HCT116 (cell line): Measurements from ENCODE around the gene ECE1. TPM values are rescaled to one million over a fixed set of nuclear protein-coding genes. Genes with fewer than 3 reads are reported as not detected.

Experiments used
- ATAC-seq: fragments of 200-7000 bp; cut with Tn5 transposase; 2 replicates; pipeline ENCODE4 v1.9.1; 2020; ENCODE audit warnings: mild to moderate bottlenecking, moderate library complexity
- BruUV-seq: library from RNA; stranded (reverse); fragments of 400-500 nt; replicated peaks from 2 replicates; lab custom pipeline; 2021; lab: Mats Ljungman, UMichigan
- CTCF ChIA-PET: fragments of 300-600 bp; sonication (Branson Sonifier 250); formaldehyde crosslinking; loops from one replicate; lab custom pipeline; 2021; ENCODE audit warnings: antibody characterized with exemption; lab: Charles Lee
- POLR2A ChIA-PET: fragments of 300-600, 350-600 bp; sonication (Branson Sonifier 250); formaldehyde crosslinking; loops from one replicate; lab custom pipeline; 2021; ENCODE audit warnings: antibody characterized with exemption; lab: Charles Lee
- RAD21 ChIA-PET, 2 experiments: fragments of 300-600 bp; sonication (Branson Sonifier 250); formaldehyde crosslinking; loops; one replicate each; lab custom pipeline; 2023; ENCODE audit warnings: low total read pairs in 2 of 2; ENCODE audit not compliant: uncharacterized antibody in 2 of 2, unreplicated experiment in 2 of 2, low non-redundant PET in 1 of 2; lab: Charles Lee
- DNase-seq: peaks from one replicate; pipeline ENCODE4 v3.0.0-alpha.2; 2010; ENCODE audit warnings: low read depth, low spot score
- H2AFZ ChIP-seq: fragments of 200-600 bp; shearing (Covaris generic), sonication (generic); 2 replicates; pipeline ENCODE4 v1.6.1; 2017; ENCODE audit warnings: low read depth, mixed run types, mixed read lengths, antibody characterized with exemption, low read length; ENCODE audit not compliant: poor library complexity, severe bottlenecking
- H3K27ac ChIP-seq: 2 replicates; pipeline ENCODE4 v1.5.1; 2012; ENCODE audit warnings: low read depth, low read length
- H3K27me3 ChIP-seq: fragments of 200-600 bp; sonication (generic); 2 replicates; pipeline ENCODE4 v1.6.1; 2016; ENCODE audit warnings: mixed run types, low read length, mixed read lengths; ENCODE audit not compliant: insufficient read depth
- H3K36me3 ChIP-seq, 2 experiments: fragments of 200-500 bp in 1 of 2; fragments of 200-600 bp in 1 of 2; sonication (Bioruptor generic) in 1 of 2; sonication (generic) in 1 of 2; 2 replicates each; pipeline versions ENCODE4 v1.5.1 to v1.6.1; 2014 to 2016; ENCODE audit warnings: low read length in 2 of 2, inconsistent platforms in 1 of 2, mixed read lengths in 1 of 2, mixed run types in 1 of 2; ENCODE audit not compliant: insufficient read depth in 2 of 2, control insufficient read depth in 1 of 2
- H3K4me1 ChIP-seq, 2 experiments: fragments of 200-600 bp in 1 of 2; sonication (generic) in 1 of 2; 2 replicates each; pipeline versions ENCODE4 v1.5.1 to v1.6.1; 2012 to 2017; ENCODE audit warnings: low read length in 2 of 2, inconsistent platforms in 1 of 2, mild to moderate bottlenecking in 1 of 2, mixed read lengths in 1 of 2, mixed run types in 1 of 2, moderate library complexity in 1 of 2; ENCODE audit not compliant: insufficient read depth in 2 of 2, control insufficient read depth in 1 of 2
- H3K4me2 ChIP-seq: fragments of 200-600 bp; sonication (generic); 2 replicates; pipeline ENCODE4 v1.6.1; 2017; ENCODE audit warnings: mixed run types, low read length, mixed read lengths
- H3K4me3 ChIP-seq, 2 experiments: fragments of 200-600 bp in 1 of 2; sonication (generic) in 1 of 2; replicated peaks in 1 of 2; 2 replicates each; pipeline ENCODE4 v1.5.1; 2011 to 2016; ENCODE audit warnings: low read length in 2 of 2, control low read depth in 1 of 2, low read depth in 1 of 2, mild to moderate bottlenecking in 1 of 2, mixed read lengths in 1 of 2, mixed run types in 1 of 2
- H3K79me2 ChIP-seq: fragments of 200-600 bp; sonication (generic); 2 replicates; pipeline ENCODE4 v1.6.1; 2017; ENCODE audit warnings: mild to moderate bottlenecking, mixed run types, low read length, moderate library complexity, mixed read lengths; ENCODE audit not compliant: insufficient read depth
- H3K9ac ChIP-seq: fragments of 200-600 bp; sonication (generic); 2 replicates; pipeline ENCODE4 v1.6.1; 2016; ENCODE audit warnings: low read length, mixed read lengths
- H3K9me2 ChIP-seq: fragments of 200-600 bp; sonication (generic), shearing (Covaris generic); 2 replicates; pipeline ENCODE4 v1.6.1; 2017; ENCODE audit warnings: mixed run types, mild to moderate bottlenecking, moderate library complexity; ENCODE audit not compliant: insufficient read depth
- H3K9me3 ChIP-seq, 2 experiments: fragments of 200-500 bp in 1 of 2; fragments of 200-600 bp in 1 of 2; sonication (Bioruptor generic) in 1 of 2; sonication (generic) in 1 of 2; 2 replicates each; pipeline ENCODE4 v1.6.1; 2014 to 2017; ENCODE audit warnings: low read length in 2 of 2, mixed read lengths in 2 of 2, inconsistent platforms in 1 of 2, low read depth in 1 of 2, mild to moderate bottlenecking in 1 of 2, mixed run types in 1 of 2, moderate library complexity in 1 of 2; ENCODE audit not compliant: control insufficient read depth in 1 of 2, insufficient read depth in 1 of 2
- H4K20me1 ChIP-seq: fragments of 200-600 bp; sonication (generic), shearing (Covaris generic); 2 replicates; pipeline ENCODE4 v1.6.1; 2017; ENCODE audit warnings: mixed run types, mild to moderate bottlenecking, moderate library complexity; ENCODE audit not compliant: insufficient read depth
- ATF3 ChIP-seq: IDR thresholded peaks from 2 replicates; pipeline ENCODE4 v1.6.1; 2012
- CEBPB ChIP-seq: IDR thresholded peaks from 2 replicates; pipeline ENCODE4 v1.6.1; 2012; ENCODE audit warnings: low read depth
- CTCF ChIP-seq, 3 experiments: fragments of 200-600 bp in 1 of 3; sonication (generic) in 1 of 3; IDR thresholded peaks in 2 of 3; conservative IDR thresholded peaks in 1 of 3; 2 replicates each; pipeline ENCODE4 v1.5.1; 2012 to 2017; ENCODE audit warnings: low read depth in 2 of 3, low read length in 2 of 3, antibody characterized with exemption in 1 of 3, borderline replicate concordance in 1 of 3, control low read depth in 1 of 3, mild to moderate bottlenecking in 1 of 3, mixed read lengths in 1 of 3, mixed run types in 1 of 3, moderate library complexity in 1 of 3; ENCODE audit not compliant: insufficient read depth in 1 of 3
- EGR1 ChIP-seq: IDR thresholded peaks from 2 replicates; pipeline ENCODE4 v1.6.1; 2012; ENCODE audit warnings: low read depth
- EZH2phosphoT487 ChIP-seq: fragments of 200-600 bp; IDR thresholded peaks from 2 replicates; pipeline ENCODE4 v1.6.1; 2018; ENCODE audit warnings: antibody characterized with exemption, borderline replicate concordance
- FOSL1 ChIP-seq: IDR thresholded peaks from 2 replicates; pipeline ENCODE4 v1.6.1; 2012; ENCODE audit warnings: low read depth
- POLR2A ChIP-seq: IDR thresholded peaks from 2 replicates; pipeline ENCODE4 v1.7.0; 2011; ENCODE audit warnings: borderline replicate concordance; ENCODE audit not compliant: insufficient read depth, insufficient read length; ENCODE audit errors: extremely low read depth
- SRF ChIP-seq: IDR thresholded peaks from 2 replicates; pipeline ENCODE4 v1.6.1; 2012; ENCODE audit warnings: low read depth
- TCF7L2 ChIP-seq: IDR thresholded peaks from 2 replicates; pipeline ENCODE4 v1.7.0; 2011; ENCODE audit warnings: borderline replicate concordance, inconsistent platforms; ENCODE audit not compliant: insufficient read depth, insufficient read length; ENCODE audit errors: extremely low read depth
- intact Hi-C: fragments of 100-400 bp; cut with micrococcal nuclease; formaldehyde crosslinking; loops from 2 replicates; pipeline ENCODE4 v1.10.0; 2022
- total RNA-seq: library from RNA; stranded (reverse); gene quantifications from one replicate; pipeline ENCODE4 v1.2.1, GENCODE V29; 2021; ENCODE audit not compliant: unreplicated experiment

ECE1 gene
- total RNA-seq, 1 experiment from 2014 or later: 66.8 TPM

DNA sequence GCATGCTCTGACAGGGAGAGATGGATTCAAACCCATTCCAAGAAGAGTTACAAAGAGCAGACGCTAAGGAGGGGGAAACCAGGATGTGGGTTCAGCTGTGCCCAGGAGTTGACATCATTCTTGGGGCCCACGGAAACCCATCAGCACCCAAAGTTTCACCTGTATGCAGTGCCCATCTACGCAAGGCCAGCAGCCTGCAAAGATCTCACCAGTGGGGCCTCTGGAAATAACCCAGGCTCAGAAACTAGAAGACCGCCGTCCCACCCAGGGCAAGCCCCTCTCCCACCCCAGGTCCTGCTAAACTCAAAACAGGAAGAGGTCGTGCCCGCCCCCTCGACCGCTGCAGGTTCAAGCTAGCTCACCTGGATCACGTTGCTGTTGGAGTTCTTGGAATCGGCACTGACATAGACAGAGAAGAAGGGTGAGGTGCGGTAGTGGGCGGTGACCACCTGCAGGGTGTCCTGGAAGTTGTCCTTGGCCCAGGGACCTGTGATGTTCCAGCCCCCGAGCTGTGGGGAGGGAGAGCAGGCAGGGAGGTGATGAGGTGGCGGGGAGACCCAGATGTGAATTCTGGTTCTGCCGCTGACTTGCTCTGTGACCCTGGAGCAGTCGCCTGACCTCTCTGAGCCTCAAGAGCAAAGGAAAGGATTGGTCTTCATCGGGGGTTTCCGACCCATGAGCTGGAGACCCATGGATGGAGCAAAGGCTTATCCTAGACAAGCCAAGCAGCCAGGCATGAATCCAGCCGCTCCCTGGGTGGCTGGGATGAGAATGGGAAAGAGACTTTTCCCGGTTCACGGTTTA lies 31.7 kb downstream of the ECE1 start:
- Histone ChIP-seq H2AFZ (no peak overlapping the region), H3K4me3 (no peak overlapping the region), H3K79me2 (no peaks in the 10 kb centered on the region), H3K4me2 (no peak overlapping the region), H3K27ac (no peak overlapping the region), H3K9ac (no peak overlapping the region), H4K20me1 (no peaks in the 10 kb centered on the region), H3K9me3 (no peaks in the 10 kb centered on the region), H3K36me3 (peaks cover 0 to 11% of the 10 kb centered on the region in 2 experiments; a peak in 1 of 4 replicates), H3K27me3 (no peaks in the 10 kb centered on the region), H3K4me1 (peaks cover 24 to 28% of the 10 kb centered on the region in 2 experiments), H3K9me2 (no peaks in the 10 kb centered on the region)
- ChIA-PET CTCF (interaction anchor here (1.6 to 1.7 kb wide), 3 partner anchors 12 to 110 kb away, joined by 6 to 7 read pairs (median 7); no protein-coding TSS in a partner anchor), RAD21 (interaction anchor here in 1 of 2 experiments (1.3 kb wide), 1 partner anchor 110 kb away, joined by 3 read pairs; no protein-coding TSS in a partner anchor), POLR2A (no interaction called here)
- no TSS peak for BruUV-seq
- intact Hi-C loops: no loop called here
- no peak for DNase-seq
- TF ChIP-seq POLR2A: no peak
- no peak for TF ChIP-seq SRF
- TF ChIP-seq CTCF (IDR thresholded peaks at IDR 0.05 in 2 of 3, conservative IDR thresholded peaks at IDR 0.05 in 1 of 3; ENCODE audit: borderline replicate concordance in 1 of 3, insufficient read depth in 1 of 3, low read depth in 2 of 3, low read length in 2 of 3): no peak
- no peak for TF ChIP-seq EZH2phosphoT487
- no peak for TF ChIP-seq ATF3
- TF ChIP-seq FOSL1: no peak
- no peak for TF ChIP-seq EGR1
- no peak for TF ChIP-seq TCF7L2
- no peak for TF ChIP-seq CEBPB
- no peak for ATAC-seq
